GM19463 (cell line): ENCODE measurements around the gene JPH3.

Experiments used
- ATAC-seq: cut with Tn5 transposase; IDR thresholded peaks from one replicate; pipeline ENCODE4 v1.9.1; 2021; ENCODE audit warnings: mild to moderate bottlenecking, moderate library complexity; ENCODE audit not compliant: unreplicated experiment

The JPH3 gene

DNA sequence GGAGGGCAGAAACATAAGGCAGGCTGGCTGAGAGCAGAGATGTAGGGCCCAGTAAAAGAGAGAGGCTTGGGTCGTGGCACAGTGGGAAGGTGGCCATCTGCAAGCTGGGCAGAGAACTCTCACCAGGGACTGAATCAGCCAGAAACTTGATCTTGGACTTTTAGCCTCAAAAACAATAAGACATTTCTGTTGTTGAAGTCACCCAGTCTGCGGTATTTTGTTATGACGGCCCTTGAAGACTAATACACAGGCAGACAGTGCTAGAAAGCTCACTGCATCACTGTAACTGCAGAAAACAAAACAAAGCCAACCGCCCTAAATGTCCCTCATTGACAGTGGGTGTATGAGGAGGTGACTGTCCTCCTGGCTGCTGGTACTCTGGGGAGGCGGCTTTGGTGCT is 3.9 kb upstream of the JPH3 start:
- ATAC-seq, result no peak

DNA sequence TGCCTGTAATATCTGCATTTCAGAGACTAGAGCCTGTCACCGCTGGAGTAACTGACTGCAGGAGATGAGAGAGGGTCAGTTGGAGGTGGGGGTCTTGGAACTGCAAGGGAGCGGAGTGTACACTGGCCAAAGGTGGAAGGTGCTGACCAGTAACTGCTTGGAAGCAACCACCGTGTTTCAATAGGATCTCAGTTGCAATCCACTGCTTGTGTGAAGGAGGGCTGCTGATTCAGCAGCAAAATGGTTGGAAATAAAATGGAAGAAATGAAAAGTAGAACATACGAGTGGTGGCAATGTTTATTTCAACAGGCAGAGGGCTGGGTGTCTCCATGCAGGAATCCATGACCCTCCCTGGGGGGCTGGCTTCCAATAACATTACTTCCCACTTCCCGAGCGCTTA is 2.1 kb upstream of the JPH3 start:
- ATAC-seq, result no peak

GRCh38 chr16:87601401-87601981 is 817 bp upstream of the JPH3 start:
- no peak for ATAC-seq

- ATAC-seq, result no peak
Observed at GRCh38 chr16:87602821-87603683, 744 bp downstream of the JPH3 start.

DNA sequence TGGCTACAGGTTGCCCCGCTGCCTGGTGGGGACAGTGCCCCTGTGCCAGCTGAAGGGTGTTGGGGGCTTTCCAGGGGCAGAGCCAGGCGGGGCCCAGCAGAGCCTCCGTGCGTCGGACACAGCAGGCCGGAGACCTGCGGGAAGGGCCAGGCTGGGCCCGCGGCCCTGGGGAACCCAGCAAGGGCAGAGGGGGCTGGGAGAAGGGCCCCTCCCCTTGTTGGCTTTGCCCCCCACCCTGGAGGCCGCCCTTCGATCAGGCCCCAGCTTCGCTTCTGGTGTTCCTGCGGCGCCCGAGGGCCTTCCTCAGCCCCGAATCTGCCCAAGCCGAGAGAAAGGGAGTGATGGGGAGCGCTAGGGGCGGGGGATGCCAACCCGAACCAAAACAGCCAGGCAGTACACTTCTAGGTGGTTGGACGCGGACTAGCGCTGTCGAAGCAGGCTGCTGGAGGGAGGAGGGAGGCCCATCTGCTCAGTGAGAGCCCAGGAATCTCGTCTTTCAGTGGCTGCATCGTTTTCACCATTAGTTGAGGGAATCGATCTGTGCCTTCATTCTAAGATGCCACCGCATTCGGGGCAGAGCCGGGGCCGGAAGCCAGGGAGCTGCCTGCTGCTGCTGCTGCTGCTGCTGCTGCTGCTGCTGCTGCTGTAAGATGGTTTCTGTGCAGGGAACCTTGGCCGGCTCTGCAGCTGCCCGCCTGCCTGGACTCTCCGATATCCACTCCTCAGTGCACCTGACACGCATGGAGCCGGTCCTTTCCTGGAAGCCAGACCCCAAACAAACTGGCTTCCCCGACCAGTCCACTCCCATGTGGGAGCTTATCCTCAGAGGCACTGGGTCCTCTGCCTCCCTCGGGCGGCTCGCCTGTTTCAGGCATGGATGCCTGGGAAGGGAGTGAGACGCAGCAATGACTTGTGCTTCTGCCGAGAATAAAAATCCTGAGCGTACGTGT is 1.7 kb downstream of the JPH3 start:
- no peak for ATAC-seq

DNA sequence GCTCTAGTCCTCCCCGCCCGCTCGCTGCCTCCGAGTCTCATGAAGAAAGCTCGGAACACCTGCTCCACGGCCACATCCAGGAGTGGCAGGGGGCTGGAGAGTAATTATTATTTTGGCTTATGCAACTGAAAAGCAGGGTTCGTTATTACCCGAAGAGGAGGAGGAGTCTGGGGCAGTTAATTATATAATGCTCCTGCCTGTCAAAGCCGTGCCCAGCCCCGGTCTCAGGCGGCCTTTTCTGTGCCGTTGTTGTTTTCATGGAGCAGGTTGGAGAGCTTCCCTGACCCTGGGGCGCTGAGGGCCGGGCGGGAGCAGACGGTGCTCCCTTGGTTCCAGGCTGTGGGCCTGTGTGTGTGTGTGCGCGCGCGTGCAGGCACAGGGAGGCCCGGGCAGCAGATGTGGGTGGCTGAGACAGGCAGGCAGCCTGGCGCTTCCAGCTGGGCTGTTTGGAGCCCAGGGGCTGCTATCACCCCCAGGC is 2.4 kb downstream of the JPH3 start:
- ATAC-seq, result no peak

DNA sequence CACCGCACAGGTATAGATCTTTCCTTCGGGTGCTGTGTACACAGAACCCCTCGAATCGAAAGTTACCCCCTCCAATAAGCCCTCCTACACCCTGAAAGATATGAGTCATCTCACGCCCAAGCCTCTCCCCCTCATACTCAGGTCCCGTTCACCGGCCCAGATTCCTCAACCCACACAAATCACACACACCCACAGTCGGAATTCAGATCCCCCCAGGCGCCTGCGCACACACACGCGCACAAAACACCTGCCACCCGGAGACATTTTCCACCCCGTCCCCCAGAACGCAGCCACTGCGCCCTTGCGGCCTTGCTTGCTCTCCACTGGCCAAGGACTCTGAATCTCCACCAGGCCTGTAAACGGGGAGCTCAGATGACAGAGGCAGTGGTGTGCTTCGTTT is 4.9 kb downstream of the JPH3 start:
- no peak for ATAC-seq

- no peak for ATAC-seq
Observed at GRCh38 chr16:87607871-87608270, 5.6 kb downstream of the JPH3 start.

- no peak for ATAC-seq
Observed at GRCh38 chr16:87608400-87608985, 6.2 kb downstream of the JPH3 start.

GRCh38 chr16:87610026-87610425 is 7.7 kb downstream of the JPH3 start:
- ATAC-seq, result no peak

- no peak for ATAC-seq
Observed at GRCh38 chr16:87611456-87611855, 9.1 kb downstream of the JPH3 start.

DNA sequence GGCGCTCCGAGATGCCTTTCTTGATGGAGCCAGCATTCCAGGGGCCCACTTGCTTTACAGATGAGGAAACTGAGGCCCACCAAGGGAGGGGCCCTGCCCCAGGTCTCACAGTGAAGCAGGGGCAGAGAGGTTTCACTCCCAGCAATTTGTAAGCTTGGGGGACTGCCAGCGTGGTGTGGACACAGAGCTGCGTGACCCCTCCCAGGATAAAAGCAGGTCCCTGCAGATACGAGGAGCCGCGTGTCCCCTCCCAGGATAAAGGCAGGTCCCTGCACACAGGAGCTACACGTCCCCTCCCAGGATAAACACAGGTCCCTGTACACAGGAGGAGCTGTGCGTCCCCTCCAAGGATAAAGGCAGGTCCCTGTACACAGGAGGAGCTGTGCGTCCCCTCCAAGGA is 11.7 kb downstream of the JPH3 start:
- ATAC-seq, result no peak

DNA sequence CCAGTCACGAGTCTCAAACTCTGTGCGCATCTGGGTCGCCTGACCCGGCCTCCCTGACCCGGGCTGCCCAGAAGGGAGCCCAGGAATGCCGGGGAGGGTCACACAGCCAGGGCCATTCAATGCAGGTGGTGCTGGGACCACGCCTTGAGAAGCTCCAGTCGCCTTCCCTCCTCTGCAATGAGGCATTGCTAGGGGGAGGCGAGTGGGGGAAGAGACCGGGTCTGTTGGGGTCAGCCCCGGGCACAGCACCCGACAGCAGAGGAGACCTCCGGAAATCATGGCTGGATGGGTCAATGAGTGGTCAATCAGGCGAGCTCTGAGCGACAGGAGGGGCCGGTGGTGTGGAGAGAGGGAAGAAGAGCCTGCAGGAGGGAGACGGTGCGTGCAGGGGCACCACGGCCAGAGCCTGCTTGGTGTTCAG is 13.3 kb downstream of the JPH3 start:
- ATAC-seq, result no peak

DNA sequence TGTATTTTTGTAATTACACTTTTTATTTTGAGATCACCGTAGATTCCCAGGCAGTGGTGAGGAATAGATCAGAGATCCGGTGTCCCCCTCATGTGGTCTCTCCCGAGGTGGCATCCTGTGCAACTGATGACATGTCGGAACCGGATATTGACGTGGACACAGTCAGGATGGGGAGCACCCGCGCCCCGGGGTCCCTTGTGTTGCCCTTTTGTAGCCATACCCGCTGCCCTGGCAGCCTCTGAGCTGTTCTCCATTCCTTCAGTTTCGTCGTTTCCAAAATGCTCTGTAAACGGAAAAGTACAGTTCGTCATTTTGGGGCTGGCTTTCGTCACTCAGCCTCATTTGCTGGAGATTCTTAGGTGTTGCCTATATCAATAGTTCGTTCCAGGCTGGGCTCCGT is 14.2 kb downstream of the JPH3 start:
- no peak for ATAC-seq

- no peak for ATAC-seq
Observed at GRCh38 chr16:87618216-87618615, 15.9 kb downstream of the JPH3 start.

- ATAC-seq, result no peak
Observed at GRCh38 chr16:87619360-87620200, 17.3 kb downstream of the JPH3 start.

GRCh38 chr16:87620201-87620495 is 17.8 kb downstream of the JPH3 start:
- ATAC-seq, result no peak

DNA sequence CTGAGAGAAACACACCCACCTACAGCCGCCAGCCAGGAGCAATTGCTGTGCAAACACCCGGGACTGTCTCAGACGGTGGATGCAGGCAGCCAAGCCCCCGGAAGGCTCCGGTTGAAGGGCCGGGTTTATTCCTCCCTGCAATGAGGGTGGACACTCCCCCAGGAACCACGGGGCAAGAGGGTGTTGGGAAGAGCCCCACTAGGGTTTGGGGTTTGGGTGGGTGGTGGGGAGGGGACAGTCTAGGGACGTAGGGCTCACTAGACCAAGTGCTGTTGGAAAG is 19.2 kb downstream of the JPH3 start:
- no peak for ATAC-seq

DNA sequence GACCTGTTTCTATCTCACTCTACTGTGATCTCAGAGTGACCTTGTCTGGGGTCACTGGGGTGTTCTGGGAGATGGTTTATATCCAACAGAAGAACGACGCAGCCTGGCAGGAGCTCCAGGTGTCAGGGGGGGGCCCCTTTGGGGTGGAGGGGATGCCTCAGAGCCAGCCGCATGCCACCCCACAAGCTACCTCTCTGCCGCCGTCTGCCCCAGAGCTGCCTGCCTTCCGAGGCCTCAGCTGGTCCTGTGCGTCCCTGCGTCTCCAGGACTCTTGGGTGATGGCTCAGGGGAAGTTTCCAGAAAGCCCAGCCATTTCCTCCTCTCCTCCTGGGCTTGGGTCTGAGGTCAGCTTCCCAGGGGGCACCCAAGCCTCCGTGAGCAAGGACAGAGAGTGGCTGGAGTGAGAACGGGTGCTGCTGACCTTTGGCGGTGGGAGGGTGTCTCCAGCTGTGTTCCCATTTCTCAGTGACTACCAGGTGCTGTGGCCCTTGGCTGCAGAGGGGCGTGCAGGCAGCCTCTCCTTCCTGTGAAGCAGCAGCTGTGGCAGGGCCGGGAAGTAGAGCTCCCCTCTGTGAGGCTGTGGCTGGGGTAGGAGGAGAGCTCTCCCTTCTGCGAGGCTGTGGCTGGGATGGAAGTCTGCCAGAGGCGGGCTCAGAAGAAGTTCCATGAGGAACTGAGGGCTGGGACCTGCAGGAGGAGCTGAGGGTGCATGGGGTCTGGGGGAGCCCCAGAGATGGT is 19.8 kb downstream of the JPH3 start:
- no peak for ATAC-seq

DNA sequence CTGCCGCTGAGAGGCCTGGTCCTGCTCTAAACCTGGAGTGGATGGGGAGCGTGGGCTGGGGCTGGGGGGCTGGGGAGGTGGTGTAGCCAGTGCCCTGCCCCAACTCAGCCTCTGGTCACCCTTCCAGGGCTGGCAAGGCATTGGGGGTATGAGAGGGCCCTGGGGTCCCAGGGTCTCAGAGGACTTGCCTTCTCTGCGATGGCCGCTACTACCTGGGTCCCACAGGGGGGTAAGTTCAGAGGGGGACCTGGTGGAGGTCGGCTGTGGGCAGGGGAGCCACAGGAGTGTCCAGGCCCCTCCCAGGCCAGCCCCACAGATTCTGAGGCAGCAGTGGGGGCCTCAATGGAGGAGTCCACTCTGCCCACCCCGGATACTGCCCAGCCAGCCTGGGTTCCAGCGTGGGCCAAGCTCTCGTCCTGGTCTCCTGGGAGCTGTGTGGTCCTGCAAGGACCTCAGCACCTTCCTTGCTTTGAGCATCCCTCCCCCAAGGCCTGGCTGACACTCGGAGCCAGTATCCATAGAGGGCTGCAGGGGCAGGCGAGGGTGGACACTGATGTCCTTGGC is 20.5 kb downstream of the JPH3 start:
- no peak for ATAC-seq
